Activated T-cell treated with anti-CD3 and anti-CD28 coated beads, Interleukin-2, amount 50 U/mL, for 24 hours (primary cell): Measurements from ENCODE around the gene MAPK10.

Experiments
- DNase-seq: peaks from one replicate; pipeline ENCODE4 v3.0.0-alpha.2; 2020
- H3K27ac Mint-ChIP-seq: 2 replicates; pipeline ENCODE4 v1.8.0; 2020; ENCODE audit warnings: mild to moderate bottlenecking, mixed read lengths
- H3K27me3 Mint-ChIP-seq: 2 replicates; pipeline ENCODE4 v1.8.0; 2020; ENCODE audit warnings: mixed read lengths
- H3K36me3 Mint-ChIP-seq: 2 replicates; pipeline ENCODE4 v1.8.0; 2020; ENCODE audit warnings: low read depth, mixed read lengths
- H3K4me1 Mint-ChIP-seq: 2 replicates; pipeline ENCODE4 v1.8.0; 2020; ENCODE audit warnings: low read depth, mixed read lengths
- H3K4me3 Mint-ChIP-seq: 2 replicates; pipeline ENCODE4 v1.8.0; 2020; ENCODE audit warnings: mild to moderate bottlenecking, moderate library complexity, mixed read lengths
- H3K9me3 Mint-ChIP-seq: 2 replicates; pipeline ENCODE4 v1.8.0; 2020; ENCODE audit warnings: mixed read lengths

MAPK10 gene

GRCh38 chr4:86159216-86159615 lies 200.6 kb downstream of the MAPK10 start:
- Mint-ChIP-seq H3K36me3 (no peaks in the 10 kb centered on the region), H3K4me3 (no peak overlapping the region), H3K27me3 (no peaks in the 10 kb centered on the region), H3K4me1 (no peaks in the 10 kb centered on the region), H3K27ac (no peak overlapping the region), H3K9me3 (no peaks in the 10 kb centered on the region)
- no peak for DNase-seq

GRCh38 chr4:86156531-86156930 lies 203.3 kb downstream of the MAPK10 start:
- Mint-ChIP-seq H3K9me3 (no peaks in the 10 kb centered on the region), H3K4me3 (no peak overlapping the region), H3K36me3 (no peaks in the 10 kb centered on the region), H3K27ac (no peak overlapping the region), H3K27me3 (no peaks in the 10 kb centered on the region), H3K4me1 (no peaks in the 10 kb centered on the region)
- no peak for DNase-seq

GRCh38 chr4:86155766-86156165 lies 204.1 kb downstream of the MAPK10 start:
- Mint-ChIP-seq H3K9me3 (no peaks in the 10 kb centered on the region), H3K4me1 (no peaks in the 10 kb centered on the region), H3K36me3 (no peaks in the 10 kb centered on the region), H3K4me3 (no peak overlapping the region), H3K27me3 (no peaks in the 10 kb centered on the region), H3K27ac (no peak overlapping the region)
- DNase-seq, result no peak

GRCh38 chr4:86152454-86152853 lies 207.4 kb downstream of the MAPK10 start:
- H3K9me3 Mint-ChIP-seq, result no peaks in the 10 kb centered on the region

GRCh38 chr4:86151196-86151595 lies 208.7 kb downstream of the MAPK10 start:
- Mint-ChIP-seq H3K4me1 (no peaks in the 10 kb centered on the region), H3K9me3 (no peaks in the 10 kb centered on the region)

More at GRCh38 chr4:86152454-86152853, 207.4 kb downstream of the MAPK10 start:
- Mint-ChIP-seq H3K36me3 (no peaks in the 10 kb centered on the region), H3K27ac (no peak overlapping the region), H3K27me3 (no peaks in the 10 kb centered on the region), H3K4me3 (no peak overlapping the region), H3K4me1 (no peaks in the 10 kb centered on the region)
- no peak for DNase-seq

GRCh38 chr4:86141161-86141560 lies 218.7 kb downstream of the MAPK10 start:
- Mint-ChIP-seq H3K4me1 (no peaks in the 10 kb centered on the region), H3K27me3 (no peaks in the 10 kb centered on the region), H3K9me3 (no peaks in the 10 kb centered on the region), H3K4me3 (no peak overlapping the region), H3K27ac (no peak overlapping the region), H3K36me3 (no peaks in the 10 kb centered on the region)
- no peak for DNase-seq

More at GRCh38 chr4:86151196-86151595, 208.7 kb downstream of the MAPK10 start:
- DNase-seq, result no peak
- H3K27me3 Mint-ChIP-seq, result no peaks in the 10 kb centered on the region
- no peaks in the 10 kb centered on the region for H3K36me3 Mint-ChIP-seq
- H3K4me3 Mint-ChIP-seq, result no peak overlapping the region
- no peak overlapping the region for H3K27ac Mint-ChIP-seq

GRCh38 chr4:86132468-86132867 lies 227.4 kb downstream of the MAPK10 start:
- Mint-ChIP-seq H3K4me1 (no peaks in the 10 kb centered on the region), H3K9me3 (no peaks in the 10 kb centered on the region), H3K27me3 (no peaks in the 10 kb centered on the region), H3K4me3 (no peak overlapping the region), H3K36me3 (no peaks in the 10 kb centered on the region), H3K27ac (no peak overlapping the region)
- no peak for DNase-seq

- no peak for DNase-seq
- Mint-ChIP-seq H3K9me3 (no peaks in the 10 kb centered on the region), H3K27ac (no peak overlapping the region), H3K4me1 (no peaks in the 10 kb centered on the region), H3K36me3 (no peaks in the 10 kb centered on the region), H3K27me3 (no peaks in the 10 kb centered on the region), H3K4me3 (no peak overlapping the region)
These were observed 228.4 kb downstream of the MAPK10 start for GRCh38 chr4:86131456-86131855.

- H3K36me3 Mint-ChIP-seq, result no peaks in the 10 kb centered on the region
- H3K4me1 Mint-ChIP-seq, result no peaks in the 10 kb centered on the region
- H3K4me3 Mint-ChIP-seq, result no peak overlapping the region
- no peaks in the 10 kb centered on the region for H3K27me3 Mint-ChIP-seq
- no peak overlapping the region for H3K27ac Mint-ChIP-seq
- DNase-seq, result no peak
- no peaks in the 10 kb centered on the region for H3K9me3 Mint-ChIP-seq
These were observed 229.5 kb downstream of the MAPK10 start for GRCh38 chr4:86130160-86130933.

- no peaks in the 10 kb centered on the region for H3K36me3 Mint-ChIP-seq
- H3K9me3 Mint-ChIP-seq, result no peaks in the 10 kb centered on the region
- no peak overlapping the region for H3K4me3 Mint-ChIP-seq
- no peaks in the 10 kb centered on the region for H3K4me1 Mint-ChIP-seq
- H3K27me3 Mint-ChIP-seq, result no peaks in the 10 kb centered on the region
- H3K27ac Mint-ChIP-seq, result no peak overlapping the region
- DNase-seq, result no peak
These were observed 230.3 kb downstream of the MAPK10 start for GRCh38 chr4:86129546-86129945.

- Mint-ChIP-seq H3K4me1 (no peaks in the 10 kb centered on the region), H3K27me3 (no peaks in the 10 kb centered on the region), H3K36me3 (no peaks in the 10 kb centered on the region), H3K4me3 (no peak overlapping the region), H3K27ac (no peak overlapping the region), H3K9me3 (peaks cover 4% of the 10 kb centered on the region)
- no peak for DNase-seq
These were observed 237.4 kb downstream of the MAPK10 start for GRCh38 chr4:86122404-86122803.

- Mint-ChIP-seq H3K27me3 (no peaks in the 10 kb centered on the region), H3K4me3 (no peak overlapping the region), H3K27ac (no peak overlapping the region), H3K9me3 (peaks cover 4% of the 10 kb centered on the region), H3K36me3 (no peaks in the 10 kb centered on the region), H3K4me1 (no peaks in the 10 kb centered on the region)
- DNase-seq, result no peak
These were observed 241.1 kb downstream of the MAPK10 start for GRCh38 chr4:86118711-86119110.

GRCh38 chr4:86117705-86118302 lies 242.0 kb downstream of the MAPK10 start:
- Mint-ChIP-seq H3K4me3 (no peak overlapping the region), H3K27me3 (no peaks in the 10 kb centered on the region), H3K4me1 (no peaks in the 10 kb centered on the region), H3K36me3 (no peaks in the 10 kb centered on the region), H3K27ac (no peak overlapping the region), H3K9me3 (peaks cover 6% of the 10 kb centered on the region)
- DNase-seq, result no peak

- Mint-ChIP-seq H3K9me3 (peaks cover 9% of the 10 kb centered on the region), H3K4me1 (no peaks in the 10 kb centered on the region), H3K36me3 (no peaks in the 10 kb centered on the region), H3K27me3 (no peaks in the 10 kb centered on the region), H3K27ac (no peak overlapping the region), H3K4me3 (no peak overlapping the region)
- no peak for DNase-seq
These were observed 245.3 kb downstream of the MAPK10 start for GRCh38 chr4:86114563-86114962.

GRCh38 chr4:86108834-86109233 lies 251.0 kb downstream of the MAPK10 start:
- Mint-ChIP-seq H3K9me3 (peaks cover 9% of the 10 kb centered on the region), H3K27me3 (no peaks in the 10 kb centered on the region), H3K27ac (no peak overlapping the region), H3K4me3 (no peak overlapping the region), H3K4me1 (no peaks in the 10 kb centered on the region), H3K36me3 (no peaks in the 10 kb centered on the region)
- DNase-seq, result no peak
